ENCODE data around the gene SH2B3. TPM values are rescaled to one million over a fixed set of nuclear protein-coding genes. Genes with fewer than 3 reads are reported as not detected.

The SH2B3 gene
- total RNA-seq (2016; rRNA removed; fragmentation: Illumina TruSeq; extraction: Trizol) (6.8 and 6.9 TPM in 2 replicates), polyA plus RNA-seq (2011; rRNA removed) (6.8 and 7.1 TPM in 2 replicates), polyA minus RNA-seq (2011; rRNA and poly(A)+ RNA removed; ENCODE audit: low replicate concordance) (2.2 and 11.4 TPM in 2 replicates), Bru-seq, nascent RNA (percentile 69 among the genes with signal in this experiment), BruChase-seq, experiment 1, labeled RNA remaining after a 6-hour chase (percentile 77 among the genes with signal in this experiment), BruChase-seq, experiment 2, labeled RNA remaining after a 2-hour chase (percentile 77 among the genes with signal in this experiment)
- 3.0 and 4.5 TPM in 2 replicates for total RNA-seq (2016; cell fraction: cytosol; rRNA removed; fragmentation: Illumina TruSeq; extraction: Trizol; ENCODE audit: low read depth)
- total RNA-seq (2016; cell fraction: insoluble cytoplasmic fraction; rRNA removed; fragmentation: Illumina TruSeq; extraction: Trizol) = 5.3 and 6.3 TPM in 2 replicates
- 8.1 and 8.8 TPM in 2 replicates for total RNA-seq (2016; cell fraction: membrane; rRNA removed; fragmentation: Illumina TruSeq; extraction: Trizol)
- 3.3 and 4.2 TPM in 2 replicates for total RNA-seq (2016; cell fraction: nucleus; rRNA removed; fragmentation: Illumina TruSeq; extraction: Trizol)
- polyA plus RNA-seq (2011; cell fraction: cytosol; rRNA removed) = 5.9 and 7.0 TPM in 2 replicates
- 6.3 and 7.7 TPM in 2 replicates for polyA plus RNA-seq (2011; cell fraction: nucleus; rRNA removed)
- 5.1 and 9.2 TPM in 2 replicates for polyA plus RNA-seq (2012)
- 0.99 and 1.3 TPM in 2 replicates for polyA plus RNA-seq (2016; cell fraction: cytosol; fragmentation: Illumina TruSeq; extraction: Trizol; ENCODE audit: low read depth)
- polyA plus RNA-seq (2016; cell fraction: insoluble cytoplasmic fraction; fragmentation: Illumina TruSeq; extraction: Trizol; ENCODE audit: low read depth) = 7.6 and 9.1 TPM in 2 replicates
- polyA plus RNA-seq (2016; cell fraction: membrane; fragmentation: Illumina TruSeq; extraction: Trizol; ENCODE audit: low read depth) = 5.2 and 5.7 TPM in 2 replicates
- polyA plus RNA-seq (2016; cell fraction: nucleus; fragmentation: Illumina TruSeq; extraction: Trizol; ENCODE audit: insufficient read depth, low read depth) = 8.8 and 9.8 TPM in 2 replicates
- 6.2 and 6.9 TPM in 2 replicates for polyA minus RNA-seq (2011; cell fraction: cytosol; rRNA and poly(A)+ RNA removed)
- 3.3 and 3.9 TPM in 2 replicates for polyA minus RNA-seq (2011; cell fraction: nucleus; rRNA and poly(A)+ RNA removed)
- long read RNA-seq, experiment 1, partial matches to known transcripts = 0 of 2 reads
- long read RNA-seq, experiment 1, other reads (novel, unspliced or antisense) = 2 of 2 reads
- long read RNA-seq, experiment 2, full-length matches to known transcripts = 7 of 54 reads
- long read RNA-seq, experiment 2, partial matches to known transcripts = 9 of 54 reads
- long read RNA-seq, experiment 2, other reads (novel, unspliced or antisense) = 38 of 54 reads

DNA sequence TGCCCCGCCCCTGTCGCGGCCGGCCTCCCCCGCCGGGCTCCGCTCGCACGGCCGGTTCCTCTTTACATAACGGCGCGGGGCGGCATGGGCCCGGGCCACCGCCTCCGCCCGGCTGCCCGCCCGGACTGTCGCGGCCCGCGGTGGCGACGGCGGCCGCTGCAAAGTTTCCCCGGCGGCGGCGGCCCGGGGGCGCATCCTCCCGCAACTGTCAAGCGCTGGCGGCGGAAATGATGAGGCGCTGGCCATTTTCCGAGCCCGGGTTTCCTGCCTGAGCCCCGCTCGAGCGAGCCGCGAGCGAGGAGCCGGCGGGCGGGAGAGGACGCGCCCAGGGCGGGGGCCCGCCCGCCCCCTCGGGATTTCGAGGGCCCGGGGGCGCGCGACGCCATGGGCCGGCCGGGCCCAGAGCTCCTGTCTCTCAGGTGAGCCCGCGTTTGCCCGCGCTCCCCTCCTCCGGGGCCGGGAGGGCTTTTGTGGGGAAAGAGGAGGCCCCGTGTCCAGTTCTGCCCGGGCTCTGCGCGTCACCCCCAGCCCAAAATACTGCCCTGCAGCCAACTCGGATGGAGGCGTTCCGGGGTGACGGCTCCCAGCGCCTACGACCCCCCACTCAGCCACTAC is at the start of gene SH2B3:
Gene SH2B3, plus strand, starts transcription at position 65 of the 615 bp plus-strand sequence. CDS start 12,223 bp downstream, outside the sequence.
- H2AFZ ChIP-seq (ENCODE audit: low read length) = no peak within 1 kb of the TSS
- intact Hi-C loops (cut with micrococcal nuclease; ENCODE audit: unreplicated experiment) = loop anchor here (2.0 kb wide), 1 partner anchor 45 kb away; no protein-coding TSS in a partner anchor
- H3K4me3 ChIP-seq (replicated peaks in 1 of 3; ENCODE audit: insufficient read depth in 1 of 3, low read depth in 2 of 3, low read length in 3 of 3) = peak within 1 kb of the TSS; percentile 92 to 95 (median 93)
- 0% methylated on average over 8 of the region's 80 CpGs for WGBS (ENCODE audit: low lambda C conversion rate)
- ChIA-PET CTCF (ENCODE audit: low intra/inter-chr PET ratio, low total read pairs) (interaction anchor here (1.4 kb wide), 1 partner anchor 9 kb away, joined by 4 read pairs; no protein-coding TSS in a partner anchor), POLR2A (no interaction called here)
- no TSS peak for BruUV-seq (replicated peaks)
- in situ Hi-C loops (cut with HindIII; ENCODE audit: extremely low pct_ligation_motif_present, low pct_unique_long_range_greater_than_20kb) = no loop called here
- H3K27ac ChIP-seq (ENCODE audit: extremely low read length, insufficient read depth, low read length) = peak within 1 kb of the TSS; percentile 68
- peak within 1 kb of the TSS; percentile 94 for H3K4me2 ChIP-seq (ENCODE audit: low read depth, low read length)
- H3K4me1 ChIP-seq (ENCODE audit: insufficient read depth, low read length) = peaks cover 52% of the 10 kb centered on the region
- ATAC-seq (peak; percentile 9), FAIRE-seq (no peak), DNase-seq (ENCODE audit: low spot score) (no peak)
- H3K36me3 ChIP-seq (replicated peaks in 1 of 2; ENCODE audit: control insufficient read depth in 1 of 2, insufficient read depth in 2 of 2, low read length in 2 of 2) = 0 out of 5 replicates have a peak, but pooled peaks cover 0 to 5% of the 10 kb centered on the region in 2 experiments
- H4K20me1 ChIP-seq (ENCODE audit: insufficient read depth, low read length) = peaks cover 28% of the 10 kb centered on the region
- H3K27me3 ChIP-seq (ENCODE audit: control insufficient read depth in 1 of 2, insufficient read depth in 2 of 2, low read length in 2 of 2) = no peaks in the 10 kb centered on the region; a peak in 1 of 5 replicates
- no peaks in the 10 kb centered on the region for H3K9me3 ChIP-seq (ENCODE audit: low read length)
- H3K79me2 ChIP-seq (ENCODE audit: insufficient read depth, low read length) = peaks cover 28% of the 10 kb centered on the region
- H3K9ac ChIP-seq (ENCODE audit: insufficient read depth, low read depth, low read length) = peak within 1 kb of the TSS; percentile 81
- no peak for TF ChIP-seq CAMTA2 (CRISPR knock-in tag; IDR thresholded peaks at IDR 0.05; ENCODE audit: borderline replicate concordance)
- 0 out of 2 replicates have a peak, but pooled peaks have one; percentile 20 for TF ChIP-seq SIN3A (IDR thresholded peaks at IDR 0.05; ENCODE audit: borderline replicate concordance, low read depth, low read length)
- no peak for TF ChIP-seq SP140L (CRISPR knock-in tag; IDR thresholded peaks at IDR 0.05; ENCODE audit: borderline replicate concordance)
- no peak for TF ChIP-seq HOXA9 (CRISPR knock-in tag; IDR thresholded peaks at IDR 0.05; ENCODE audit: borderline replicate concordance)
- TF ChIP-seq ZNF501 (CRISPR knock-in tag; IDR thresholded peaks at IDR 0.05) = no peak
- peak; percentile 49; the same call in 1 of the 2 replicates for TF ChIP-seq TMF1 (CRISPR knock-in tag; IDR thresholded peaks at IDR 0.05; ENCODE audit: low read depth)
- no peak for TF ChIP-seq TEAD2 (CRISPR knock-in tag; IDR thresholded peaks at IDR 0.05)
- TF ChIP-seq ZNF230 (CRISPR knock-in tag; IDR thresholded peaks at IDR 0.05) = no peak
- peak; percentile 52; the same call in 1 of the 2 replicates for TF ChIP-seq ZSCAN21 (CRISPR knock-in tag; IDR thresholded peaks at IDR 0.05; ENCODE audit: borderline replicate concordance)
- TF ChIP-seq TP53 (CRISPR knock-in tag; conservative IDR thresholded peaks at IDR 0.05) = no peak
- TF ChIP-seq ZNF263 (CRISPR knock-in tag; IDR thresholded peaks at IDR 0.05) = no peak
- no peak for TF ChIP-seq NCOA2 (CRISPR knock-in tag; IDR thresholded peaks at IDR 0.05)
- TF ChIP-seq, protein P1, sequence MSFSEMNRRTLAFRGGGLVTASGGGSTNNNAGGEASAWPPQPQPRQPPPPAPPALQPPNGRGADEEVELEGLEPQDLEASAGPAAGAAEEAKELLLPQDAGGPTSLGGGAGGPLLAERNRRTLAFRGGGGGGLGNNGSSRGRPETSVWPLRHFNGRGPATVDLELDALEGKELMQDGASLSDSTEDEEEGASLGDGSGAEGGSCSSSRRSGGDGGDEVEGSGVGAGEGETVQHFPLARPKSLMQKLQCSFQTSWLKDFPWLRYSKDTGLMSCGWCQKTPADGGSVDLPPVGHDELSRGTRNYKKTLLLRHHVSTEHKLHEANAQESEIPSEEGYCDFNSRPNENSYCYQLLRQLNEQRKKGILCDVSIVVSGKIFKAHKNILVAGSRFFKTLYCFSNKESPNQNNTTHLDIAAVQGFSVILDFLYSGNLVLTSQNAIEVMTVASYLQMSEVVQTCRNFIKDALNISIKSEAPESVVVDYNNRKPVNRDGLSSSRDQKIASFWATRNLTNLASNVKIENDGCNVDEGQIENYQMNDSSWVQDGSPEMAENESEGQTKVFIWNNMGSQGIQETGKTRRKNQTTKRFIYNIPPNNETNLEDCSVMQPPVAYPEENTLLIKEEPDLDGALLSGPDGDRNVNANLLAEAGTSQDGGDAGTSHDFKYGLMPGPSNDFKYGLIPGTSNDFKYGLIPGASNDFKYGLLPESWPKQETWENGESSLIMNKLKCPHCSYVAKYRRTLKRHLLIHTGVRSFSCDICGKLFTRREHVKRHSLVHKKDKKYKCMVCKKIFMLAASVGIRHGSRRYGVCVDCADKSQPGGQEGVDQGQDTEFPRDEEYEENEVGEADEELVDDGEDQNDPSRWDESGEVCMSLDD (CRISPR knock-in tag; IDR thresholded peaks at IDR 0.05; ENCODE audit: borderline replicate concordance) = no peak
- no peak for TF ChIP-seq ZMYM3 (CRISPR knock-in tag; IDR thresholded peaks at IDR 0.05)
- no peak for TF ChIP-seq NONO (IDR thresholded peaks at IDR 0.05)
- no peak for TF ChIP-seq NONO (CRISPR knock-in tag; conservative IDR thresholded peaks at IDR 0.05)
- no peak for TF ChIP-seq AHR (CRISPR knock-in tag; IDR thresholded peaks at IDR 0.05)

Data from HepG2 (cell line).